ENCODE measurements around the gene OLFML1.
"Not testable (repeated sequence)": the region's sequence is repeated elsewhere in the genome, so short reads cannot be mapped to it uniquely, and the experiment has no call there.

Gene OLFML1

GRCh38 chr11:7512525-7513233 lies 27.4 kb downstream of the OLFML1 start:
- peak; percentile 75 for DNase-seq (ENCODE audit: low spot score)

- DNase-seq (ENCODE audit: low spot score) = peak; percentile 96
Measured at GRCh38 chr11:7513234-7514098, 28.2 kb downstream of the OLFML1 start, which contains the start of gene PPFIBP2. TSS of gene PPFIBP2 (plus strand) at chr11:7513999. CDS start at chr11:7549476, 35,477 bp downstream.

GRCh38 chr11:7514099-7514591 lies 28.8 kb downstream of the OLFML1 start:
- DNase-seq (ENCODE audit: low spot score) = peak; percentile 28

GRCh38 chr11:7515447-7515886 lies 30.2 kb downstream of the OLFML1 start:
- DNase-seq (ENCODE audit: low spot score) = no peak

GRCh38 chr11:7516475-7516874 lies 31.2 kb downstream of the OLFML1 start:
- no peak for DNase-seq (ENCODE audit: low spot score)

DNA sequence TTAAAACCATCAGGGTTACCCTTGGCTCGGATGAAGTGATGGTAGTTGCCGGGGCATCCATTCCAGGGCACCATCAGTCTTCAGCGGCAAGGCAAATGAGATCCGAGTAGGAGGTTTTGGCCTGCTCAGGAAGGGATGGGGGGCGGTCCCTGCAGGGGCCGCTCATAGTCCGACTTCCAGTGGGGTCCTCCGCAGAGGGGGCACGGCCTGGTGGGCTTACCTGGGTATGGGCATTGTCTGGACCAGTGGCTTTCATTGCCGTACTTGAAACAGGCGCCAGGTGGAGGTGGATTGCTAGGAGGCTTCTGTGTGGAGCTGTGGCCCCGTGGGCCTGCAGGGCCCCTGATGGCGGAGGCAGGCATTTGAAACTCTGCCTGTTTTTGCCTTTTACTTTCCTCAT lies 32.4 kb downstream of the OLFML1 start:
- DNase-seq (ENCODE audit: low spot score) = not testable (repeated sequence)

GRCh38 chr11:7518811-7519562 lies 33.7 kb downstream of the OLFML1 start:
- DNase-seq (ENCODE audit: low spot score) = no peak

- DNase-seq (ENCODE audit: low spot score) = no peak
Measured at GRCh38 chr11:7520011-7520942, 35.0 kb downstream of the OLFML1 start.

DNA sequence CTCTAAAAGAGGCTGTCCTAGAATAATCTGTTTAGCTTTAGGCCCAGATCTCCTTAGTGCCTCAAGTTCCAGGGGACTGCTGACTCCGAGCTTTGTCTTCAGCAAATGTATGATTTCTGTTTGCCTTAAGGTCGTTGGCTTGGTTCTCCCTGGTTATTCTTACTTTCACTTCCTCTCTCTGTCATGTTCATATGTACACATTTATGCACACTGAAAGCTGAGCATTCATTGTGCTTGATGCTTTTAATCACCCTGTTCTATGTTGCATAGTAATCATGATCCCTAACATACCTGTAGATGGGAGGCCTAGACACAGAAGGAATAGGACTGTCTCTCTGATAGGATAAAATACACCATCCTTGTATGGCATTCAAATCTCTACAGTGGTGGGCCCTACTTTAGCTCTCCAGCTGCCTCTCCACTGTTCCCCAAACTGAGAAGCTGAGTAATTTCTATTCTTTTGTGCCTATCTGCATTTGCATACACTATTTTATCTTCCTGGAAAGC lies 35.7 kb downstream of the OLFML1 start:
- no peak for DNase-seq (ENCODE audit: low spot score)

GRCh38 chr11:7522121-7522520 lies 36.8 kb downstream of the OLFML1 start:
- no peak for DNase-seq (ENCODE audit: low spot score)

- DNase-seq (ENCODE audit: low spot score) = no peak
Measured at GRCh38 chr11:7522546-7522945, 37.2 kb downstream of the OLFML1 start.

GRCh38 chr11:7523416-7524210 lies 38.3 kb downstream of the OLFML1 start:
- DNase-seq (ENCODE audit: low spot score) = no peak

DNA sequence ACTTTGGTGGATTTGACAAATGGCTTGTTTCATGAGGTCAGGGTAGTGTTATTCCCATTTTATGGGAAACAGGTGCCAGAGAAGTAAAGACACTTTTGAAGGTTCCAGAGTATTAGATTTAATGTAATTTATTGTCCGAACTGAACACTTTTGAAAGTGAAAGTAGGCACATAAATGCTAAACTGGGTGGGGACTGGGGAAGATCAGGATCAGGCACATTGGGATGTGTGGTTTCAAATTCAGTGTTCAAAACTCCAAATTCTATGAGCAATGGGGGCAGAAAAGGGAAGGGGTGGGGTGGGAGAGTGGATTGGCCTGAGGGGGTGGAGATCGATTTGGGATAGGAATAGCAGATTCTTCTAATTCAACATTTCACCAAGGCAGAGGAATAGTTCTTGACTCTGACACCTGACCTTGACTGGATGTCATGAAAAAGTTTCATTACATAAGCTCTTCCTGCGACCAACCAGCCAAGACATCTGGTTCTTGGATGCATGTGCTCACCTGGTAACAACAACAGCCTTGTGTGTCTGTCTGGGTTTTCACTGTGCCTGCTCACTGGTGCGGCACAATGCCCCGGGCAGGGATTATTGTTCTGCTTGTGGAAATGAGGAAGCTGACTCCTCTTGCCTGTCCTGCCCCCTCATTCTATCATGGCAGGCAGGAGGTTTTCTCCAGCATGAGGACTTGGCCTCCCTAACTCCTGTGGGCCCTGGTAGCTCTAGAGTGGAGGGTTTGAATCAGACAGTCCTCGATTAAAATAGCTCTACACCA lies 39.3 kb downstream of the OLFML1 start:
- no peak for DNase-seq (ENCODE audit: low spot score)

DNA sequence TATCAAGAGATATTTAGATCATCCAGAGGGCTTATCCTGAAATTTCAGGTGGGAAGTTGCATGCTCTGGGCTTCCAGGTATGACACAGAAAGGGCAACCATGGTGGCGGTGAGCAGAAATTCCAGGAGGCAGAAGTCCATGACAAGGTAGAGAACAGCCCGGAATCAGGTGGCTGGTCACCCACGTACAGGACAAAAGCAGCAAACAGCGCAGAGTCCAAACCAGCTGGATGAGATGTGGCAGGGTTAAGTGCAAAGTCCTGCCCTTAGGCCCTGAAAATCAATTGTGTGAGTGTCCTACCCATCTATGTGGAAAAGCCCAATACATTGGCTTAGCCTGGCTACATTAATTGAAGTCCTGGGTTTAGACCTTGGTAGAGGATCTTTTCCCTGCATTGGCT lies 40.1 kb downstream of the OLFML1 start:
- DNase-seq (ENCODE audit: low spot score) = no peak

- no peak for DNase-seq (ENCODE audit: low spot score)
Measured at GRCh38 chr11:7527029-7527428, 41.7 kb downstream of the OLFML1 start.

DNA sequence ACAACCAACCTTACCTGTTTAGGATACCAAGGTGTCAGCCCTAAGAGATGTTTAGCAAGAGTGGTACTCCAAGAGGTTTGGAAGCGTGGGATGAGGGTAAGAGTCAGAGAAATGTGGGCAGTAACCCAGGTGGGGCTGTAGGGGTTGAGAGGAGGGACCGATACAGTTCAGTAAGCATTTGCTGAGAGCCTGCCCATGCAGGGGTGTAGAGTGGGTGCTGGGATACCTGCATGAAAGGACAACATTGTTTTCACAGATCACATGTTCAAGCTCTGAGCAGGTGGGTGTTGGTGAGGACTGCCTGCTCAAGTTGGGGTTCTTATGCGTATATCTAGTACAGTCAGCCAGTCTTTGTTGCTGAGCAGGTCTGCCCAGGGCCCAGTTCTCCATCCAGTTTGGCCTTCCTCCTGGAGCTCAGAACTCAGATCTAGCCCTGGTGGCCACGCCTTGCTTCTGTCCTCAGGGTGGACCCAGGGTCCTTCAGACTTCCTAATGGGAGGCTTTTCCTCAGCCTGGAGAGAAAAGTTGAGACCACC lies 43.3 kb downstream of the OLFML1 start:
- no peak for DNase-seq (ENCODE audit: low spot score)

GRCh38 chr11:7530013-7530640 lies 44.8 kb downstream of the OLFML1 start:
- no peak for DNase-seq (ENCODE audit: low spot score)

- no peak for DNase-seq (ENCODE audit: low spot score)
Measured at GRCh38 chr11:7531011-7531410, 45.7 kb downstream of the OLFML1 start.
